ENCODE results near the gene TNK2. TPM values are rescaled to one million over a fixed set of nuclear protein-coding genes. Genes with fewer than 3 reads are reported as not detected.
"Not testable (repeated sequence)": the region's sequence is repeated elsewhere in the genome, so short reads cannot be mapped to it uniquely, and the experiment has no call there.

Gene TNK2
- polyA plus RNA-seq, 4 donors, result 6.7 to 32.8 (median 16.2) TPM

- Histone ChIP-seq H3K4me1 (ENCODE audit: control insufficient read depth in 3 of 3, insufficient read depth in 2 of 3, low read depth in 1 of 3, low read length in 2 of 3) (peaks cover 4 to 22% (median 7%) of the 10 kb centered on the region in 3 donors), H3K9me3 (ENCODE audit: control insufficient read depth in 2 of 2, insufficient read depth in 1 of 2, low read depth in 1 of 2, low read length in 1 of 2) (no peaks in the 10 kb centered on the region), H3K36me3 (ENCODE audit: control insufficient read depth in 3 of 3, insufficient read depth in 2 of 3, low read depth in 1 of 3, low read length in 3 of 3) (peaks cover 0 to 7% (median 0%) of the 10 kb centered on the region in 3 donors), H3K27me3 (ENCODE audit: control insufficient read depth in 3 of 3, insufficient read depth in 3 of 3, low read length in 3 of 3) (no peaks in the 10 kb centered on the region), H3K27ac (ENCODE audit: low read depth in 1 of 3, low read length in 2 of 3) (peak overlapping the region in 2 of 3 donors; percentile 52 to 91), H3K4me3 (ENCODE audit: low read depth in 1 of 3, low read length in 3 of 3) (peak overlapping the region in 2 of 3 donors; percentile 54 to 83)
- 12 to 43% (median 12%) methylated on average over 23 of the region's 23 CpGs for WGBS, 3 donors
- FAIRE-seq (no peak), DNase-seq (peak in 1 of 2 donors; percentile 41)
Observed at GRCh38 chr3:195906865-195907683, 1.3 kb downstream of the TNK2 start.

- no peak for FAIRE-seq
- H3K9me3 ChIP-seq (ENCODE audit: control insufficient read depth in 2 of 2, insufficient read depth in 1 of 2, low read depth in 1 of 2, low read length in 1 of 2), result no peaks in the 10 kb centered on the region
- peak in 1 of 2 donors; percentile 64 for DNase-seq
Observed at GRCh38 chr3:195905970-195906864, 2.1 kb downstream of the TNK2 start.

DNA sequence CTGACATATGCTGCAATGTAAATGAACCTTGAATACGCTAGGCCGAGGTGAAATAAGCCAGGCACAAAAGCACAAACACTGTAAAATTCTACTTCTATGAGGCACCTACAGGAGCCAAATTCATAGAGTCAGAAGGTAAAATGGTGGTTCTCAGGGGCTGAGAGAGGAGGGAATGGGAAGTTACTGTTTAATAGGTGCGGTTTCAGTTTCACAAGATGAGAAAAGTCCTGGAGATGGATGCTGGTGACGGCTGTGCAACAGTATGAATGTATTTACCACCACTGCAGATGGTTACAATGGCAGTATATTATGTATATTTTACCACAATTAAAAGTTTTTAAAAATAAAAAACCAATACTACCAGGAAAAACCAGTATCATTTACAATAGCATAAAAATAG is 4.0 kb downstream of the TNK2 start:
- Histone ChIP-seq H3K36me3 (ENCODE audit: control insufficient read depth in 3 of 3, insufficient read depth in 2 of 3, low read depth in 1 of 3, low read length in 3 of 3) (peaks cover 0 to 21% (median 0%) of the 10 kb centered on the region in 3 donors), H3K4me1 (ENCODE audit: control insufficient read depth in 3 of 3, insufficient read depth in 2 of 3, low read depth in 1 of 3, low read length in 2 of 3) (peaks cover 4 to 18% (median 4%) of the 10 kb centered on the region in 3 donors), H3K27me3 (ENCODE audit: control insufficient read depth in 3 of 3, insufficient read depth in 3 of 3, low read length in 3 of 3) (no peaks in the 10 kb centered on the region), H3K27ac (ENCODE audit: low read depth in 1 of 3, low read length in 2 of 3) (no peak overlapping the region), H3K4me3 (ENCODE audit: low read depth in 1 of 3, low read length in 3 of 3) (no peak overlapping the region), H3K9me3 (ENCODE audit: control insufficient read depth in 2 of 2, insufficient read depth in 1 of 2, low read depth in 1 of 2, low read length in 1 of 2) (no peaks in the 10 kb centered on the region)
- DNase-seq, result no peak
- no peak for FAIRE-seq
- WGBS, 3 donors, result 82 to 89% (median 87%) methylated on average over 4 of the region's 4 CpGs

More at GRCh38 chr3:195905970-195906864, 2.1 kb downstream of the TNK2 start:
- peak overlapping the region in 2 of 3 donors; percentile 13 to 83 for H3K4me3 ChIP-seq (ENCODE audit: low read depth in 1 of 3, low read length in 3 of 3)
- no peaks in the 10 kb centered on the region for H3K27me3 ChIP-seq (ENCODE audit: control insufficient read depth in 3 of 3, insufficient read depth in 3 of 3, low read length in 3 of 3)
- peak overlapping the region in 1 of 3 donors; percentile 91 for H3K27ac ChIP-seq (ENCODE audit: low read depth in 1 of 3, low read length in 2 of 3)
- peaks cover 4 to 22% (median 7%) of the 10 kb centered on the region in 3 donors for H3K4me1 ChIP-seq (ENCODE audit: control insufficient read depth in 3 of 3, insufficient read depth in 2 of 3, low read depth in 1 of 3, low read length in 2 of 3)
- H3K36me3 ChIP-seq (ENCODE audit: control insufficient read depth in 3 of 3, insufficient read depth in 2 of 3, low read depth in 1 of 3, low read length in 3 of 3), result peaks cover 0 to 7% (median 0%) of the 10 kb centered on the region in 3 donors
- WGBS, 3 donors, result 30 to 50% (median 30%) methylated on average over 17 of the region's 17 CpGs

GRCh38 chr3:195903950-195904290 is 4.4 kb downstream of the TNK2 start:
- peaks cover 4 to 18% (median 4%) of the 10 kb centered on the region in 3 donors for H3K4me1 ChIP-seq (ENCODE audit: control insufficient read depth in 3 of 3, insufficient read depth in 2 of 3, low read depth in 1 of 3, low read length in 2 of 3)
- no peak for DNase-seq
- FAIRE-seq, result no peak
- H3K4me3 ChIP-seq (ENCODE audit: low read depth in 1 of 3, low read length in 3 of 3), result no peak overlapping the region
- H3K27ac ChIP-seq (ENCODE audit: low read depth in 1 of 3, low read length in 2 of 3), result no peak overlapping the region
- H3K27me3 ChIP-seq (ENCODE audit: control insufficient read depth in 3 of 3, insufficient read depth in 3 of 3, low read length in 3 of 3), result no peaks in the 10 kb centered on the region
- H3K36me3 ChIP-seq (ENCODE audit: control insufficient read depth in 3 of 3, insufficient read depth in 2 of 3, low read depth in 1 of 3, low read length in 3 of 3), result peaks cover 0 to 21% (median 0%) of the 10 kb centered on the region in 3 donors
- WGBS, 3 donors, result 74 to 86% (median 76%) methylated on average over 6 of the region's 6 CpGs
- H3K9me3 ChIP-seq (ENCODE audit: control insufficient read depth in 2 of 2, insufficient read depth in 1 of 2, low read depth in 1 of 2, low read length in 1 of 2), result no peaks in the 10 kb centered on the region

GRCh38 chr3:195902634-195903033 is 5.7 kb downstream of the TNK2 start:
- not testable (repeated sequence) for H3K4me3 ChIP-seq (ENCODE audit: low read depth in 1 of 3, low read length in 3 of 3); H3K27ac ChIP-seq (ENCODE audit: low read depth in 1 of 3, low read length in 2 of 3); H3K9me3 ChIP-seq (ENCODE audit: control insufficient read depth in 2 of 2, insufficient read depth in 1 of 2, low read depth in 1 of 2, low read length in 1 of 2); FAIRE-seq; H3K27me3 ChIP-seq (ENCODE audit: control insufficient read depth in 3 of 3, insufficient read depth in 3 of 3, low read length in 3 of 3); DNase-seq
- WGBS, 3 donors, result 86 to 94% (median 93%) methylated on average over 9 of the region's 9 CpGs
- Histone ChIP-seq H3K36me3 (ENCODE audit: control insufficient read depth in 3 of 3, insufficient read depth in 2 of 3, low read depth in 1 of 3, low read length in 3 of 3) (peaks cover 0 to 21% (median 0%) of the 10 kb centered on the region in 3 donors), H3K4me1 (ENCODE audit: control insufficient read depth in 3 of 3, insufficient read depth in 2 of 3, low read depth in 1 of 3, low read length in 2 of 3) (peaks cover 2 to 12% (median 4%) of the 10 kb centered on the region in 3 donors)

- not testable (repeated sequence) for FAIRE-seq; H3K27ac ChIP-seq (ENCODE audit: low read depth in 1 of 3, low read length in 2 of 3); H3K4me1 ChIP-seq (ENCODE audit: control insufficient read depth in 3 of 3, insufficient read depth in 2 of 3, low read depth in 1 of 3, low read length in 2 of 3); H3K27me3 ChIP-seq (ENCODE audit: control insufficient read depth in 3 of 3, insufficient read depth in 3 of 3, low read length in 3 of 3); H3K4me3 ChIP-seq (ENCODE audit: low read depth in 1 of 3, low read length in 3 of 3); DNase-seq; H3K9me3 ChIP-seq (ENCODE audit: control insufficient read depth in 2 of 2, insufficient read depth in 1 of 2, low read depth in 1 of 2, low read length in 1 of 2)
- H3K36me3 ChIP-seq (ENCODE audit: control insufficient read depth in 3 of 3, insufficient read depth in 2 of 3, low read depth in 1 of 3, low read length in 3 of 3), result peaks cover 0 to 19% (median 0%) of the 10 kb centered on the region in 3 donors
- WGBS, 3 donors, result 88 to 95% (median 90%) methylated on average over 16 of the region's 16 CpGs
Observed at GRCh38 chr3:195901836-195902585, 6.3 kb downstream of the TNK2 start.

GRCh38 chr3:195900436-195901355 is 7.7 kb downstream of the TNK2 start:
- WGBS, 3 donors, result 76 to 87% (median 81%) methylated on average over 22 to 23 of the region's 23 CpGs
- H3K27ac ChIP-seq (ENCODE audit: low read depth in 1 of 3, low read length in 2 of 3), result peak overlapping the region in 1 of 3 donors; percentile 1

More at GRCh38 chr3:195900436-195901355, 7.7 kb downstream of the TNK2 start:
- no peak overlapping the region for H3K4me3 ChIP-seq (ENCODE audit: low read depth in 1 of 3, low read length in 3 of 3)
- peaks cover 0 to 6% (median 0%) of the 10 kb centered on the region in 3 donors for H3K4me1 ChIP-seq (ENCODE audit: control insufficient read depth in 3 of 3, insufficient read depth in 2 of 3, low read depth in 1 of 3, low read length in 2 of 3)
- no peaks in the 10 kb centered on the region for H3K9me3 ChIP-seq (ENCODE audit: control insufficient read depth in 2 of 2, insufficient read depth in 1 of 2, low read depth in 1 of 2, low read length in 1 of 2)
- no peaks in the 10 kb centered on the region for H3K27me3 ChIP-seq (ENCODE audit: control insufficient read depth in 3 of 3, insufficient read depth in 3 of 3, low read length in 3 of 3)
- DNase-seq, result no peak
- no peak for FAIRE-seq
- peaks cover 0 to 15% (median 0%) of the 10 kb centered on the region in 3 donors for H3K36me3 ChIP-seq (ENCODE audit: control insufficient read depth in 3 of 3, insufficient read depth in 2 of 3, low read depth in 1 of 3, low read length in 3 of 3)

All from small intestine (tissue), 7 donors.